Osteocyte (in vitro differentiated cells): ENCODE results near the gene BATF3. TPM values are rescaled to one million over a fixed set of nuclear protein-coding genes. Genes with fewer than 3 reads are reported as not detected.

ENCODE experiments used
- DNase-seq: peaks from one replicate; pipeline ENCODE4 v3.0.0; 2021; ENCODE audit warnings: mixed read lengths; ENCODE audit not compliant: unreplicated experiment; ENCODE audit errors: extremely low spot score
- H3K27ac Mint-ChIP-seq: one replicate; pipeline ENCODE4 v1.8.0; 2021; ENCODE audit warnings: mild to moderate bottlenecking, mixed read lengths; ENCODE audit not compliant: unreplicated experiment
- H3K27me3 Mint-ChIP-seq: one replicate; pipeline ENCODE4 v1.8.0; 2021; ENCODE audit warnings: mixed read lengths; ENCODE audit not compliant: unreplicated experiment
- H3K36me3 Mint-ChIP-seq: one replicate; pipeline ENCODE4 v1.8.0; 2021; ENCODE audit warnings: mixed read lengths; ENCODE audit not compliant: unreplicated experiment
- H3K4me1 Mint-ChIP-seq: one replicate; pipeline ENCODE4 v1.8.0; 2021; ENCODE audit warnings: mixed read lengths; ENCODE audit not compliant: unreplicated experiment
- H3K4me3 Mint-ChIP-seq: one replicate; pipeline ENCODE4 v1.8.0; 2021; ENCODE audit warnings: mild to moderate bottlenecking, moderate library complexity, mixed read lengths; ENCODE audit not compliant: unreplicated experiment
- H3K9me3 Mint-ChIP-seq: one replicate; pipeline ENCODE4 v1.8.0; 2021; ENCODE audit warnings: mixed read lengths; ENCODE audit not compliant: unreplicated experiment
- CTCF ChIP-seq: fragments of 200-600 bp; sonication (generic); IDR thresholded peaks from 2 replicates; pipeline ENCODE4 v1.5.0; 2021; ENCODE audit warnings: antibody characterized with exemption, mild to moderate bottlenecking, moderate library complexity
- total RNA-seq: library from RNA; stranded (reverse); gene quantifications from 2 replicates; pipeline ENCODE4 v1.2.1, GENCODE V29; 2021

BATF3 gene
- total RNA-seq, 1 donor from 2014 or later: 0.56 TPM

GRCh38 chr1:212690816-212691403 lies 8.7 kb downstream of the BATF3 start:
- Mint-ChIP-seq H3K36me3 (peaks cover 2% of the 10 kb centered on the region), H3K9me3 (no peaks in the 10 kb centered on the region), H3K27ac (no peak overlapping the region), H3K27me3 (no peaks in the 10 kb centered on the region), H3K4me1 (no peaks in the 10 kb centered on the region), H3K4me3 (no peak overlapping the region)
- TF ChIP-seq CTCF: no peak
- peak; percentile 49 for DNase-seq

- no peak overlapping the region for H3K27ac Mint-ChIP-seq
- no peaks in the 10 kb centered on the region for H3K4me1 Mint-ChIP-seq
- DNase-seq: no peak
- H3K9me3 Mint-ChIP-seq: no peaks in the 10 kb centered on the region
- no peaks in the 10 kb centered on the region for H3K27me3 Mint-ChIP-seq
- TF ChIP-seq CTCF: no peak
- peaks cover 2% of the 10 kb centered on the region for H3K36me3 Mint-ChIP-seq
- H3K4me3 Mint-ChIP-seq: no peak overlapping the region
Measured at GRCh38 chr1:212689758-212690529, 9.7 kb downstream of the BATF3 start.

- H3K36me3 Mint-ChIP-seq: peaks cover 2% of the 10 kb centered on the region
- DNase-seq: no peak
- no peaks in the 10 kb centered on the region for H3K9me3 Mint-ChIP-seq
- no peaks in the 10 kb centered on the region for H3K27me3 Mint-ChIP-seq
- H3K27ac Mint-ChIP-seq: no peak overlapping the region
- no peak for TF ChIP-seq CTCF
- H3K4me1 Mint-ChIP-seq: no peaks in the 10 kb centered on the region
- H3K4me3 Mint-ChIP-seq: no peak overlapping the region
Measured at GRCh38 chr1:212689196-212689725, 10.4 kb downstream of the BATF3 start.

- Mint-ChIP-seq H3K4me3 (no peak overlapping the region), H3K27me3 (no peaks in the 10 kb centered on the region), H3K4me1 (no peaks in the 10 kb centered on the region), H3K9me3 (no peaks in the 10 kb centered on the region), H3K27ac (no peak overlapping the region), H3K36me3 (peaks cover 2% of the 10 kb centered on the region)
- no peak for DNase-seq
- no peak for TF ChIP-seq CTCF
Measured at GRCh38 chr1:212688341-212689047, 11.1 kb downstream of the BATF3 start.

- no peak for TF ChIP-seq CTCF
- H3K4me3 Mint-ChIP-seq: no peak overlapping the region
- no peak overlapping the region for H3K27ac Mint-ChIP-seq
- H3K9me3 Mint-ChIP-seq: no peaks in the 10 kb centered on the region
- DNase-seq: peak; percentile 17
- no peaks in the 10 kb centered on the region for H3K27me3 Mint-ChIP-seq
- peaks cover 2% of the 10 kb centered on the region for H3K36me3 Mint-ChIP-seq
- H3K4me1 Mint-ChIP-seq: no peaks in the 10 kb centered on the region
Measured at GRCh38 chr1:212687811-212688210, 11.8 kb downstream of the BATF3 start.
